ENCODE data around the gene ZNF521.
A peak's percentile ranks its signal among the peaks of the same experiment; 100 is the strongest.

The ZNF521 gene

GRCh38 chr18:25247725-25248124, 104.2 kb downstream of the ZNF521 start:
- FAIRE-seq, result no peak

GRCh38 chr18:25244924-25245698, 106.9 kb downstream of the ZNF521 start:
- FAIRE-seq, result no peak

GRCh38 chr18:25244170-25244569, 107.8 kb downstream of the ZNF521 start:
- FAIRE-seq, result no peak

GRCh38 chr18:25243754-25244153, 108.2 kb downstream of the ZNF521 start:
- FAIRE-seq, result no peak

- FAIRE-seq, result no peak
These were observed 108.7 kb downstream of the ZNF521 start for GRCh38 chr18:25243257-25243656.

GRCh38 chr18:25240420-25240770, 111.6 kb downstream of the ZNF521 start:
- no peak for FAIRE-seq

- no peak for FAIRE-seq
These were observed 112.2 kb downstream of the ZNF521 start for GRCh38 chr18:25239581-25240419.

- FAIRE-seq, result no peak
These were observed 112.8 kb downstream of the ZNF521 start for GRCh38 chr18:25239151-25239550.

- no peak for FAIRE-seq
These were observed 114.2 kb downstream of the ZNF521 start for GRCh38 chr18:25237571-25238267.

- FAIRE-seq, result no peak
These were observed 115.2 kb downstream of the ZNF521 start for GRCh38 chr18:25236736-25237135.

- no peak for FAIRE-seq
These were observed 116.4 kb downstream of the ZNF521 start for GRCh38 chr18:25235401-25236042.

- no peak for FAIRE-seq
These were observed 117.1 kb downstream of the ZNF521 start for GRCh38 chr18:25234740-25235345.

GRCh38 chr18:25234322-25234639, 117.7 kb downstream of the ZNF521 start:
- peak; percentile 56 for FAIRE-seq

GRCh38 chr18:25233528-25234321, 118.2 kb downstream of the ZNF521 start:
- FAIRE-seq, result no peak

- no peak for FAIRE-seq
These were observed 120.7 kb downstream of the ZNF521 start for GRCh38 chr18:25231327-25231691.

- FAIRE-seq, result no peak
These were observed 121.2 kb downstream of the ZNF521 start for GRCh38 chr18:25230658-25231326.

- FAIRE-seq, result no peak
These were observed 122.0 kb downstream of the ZNF521 start for GRCh38 chr18:25229920-25230319.

GRCh38 chr18:25229081-25229480, 122.9 kb downstream of the ZNF521 start:
- no peak for FAIRE-seq

GRCh38 chr18:25228410-25228809, 123.6 kb downstream of the ZNF521 start:
- FAIRE-seq, result no peak

GRCh38 chr18:25225151-25225550, 126.8 kb downstream of the ZNF521 start:
- no peak for FAIRE-seq
